GM18909 (cell line): ENCODE measurements around the gene SCRT2.

Experiments used
- ATAC-seq: cut with Tn5 transposase; IDR thresholded peaks from one replicate; pipeline ENCODE4 v1.9.1; 2021; ENCODE audit warnings: mild to moderate bottlenecking; ENCODE audit not compliant: unreplicated experiment, poor library complexity

The SCRT2 gene

GRCh38 chr20:673603-674001, 2.0 kb downstream of the SCRT2 start:
- no peak for ATAC-seq

- ATAC-seq: no peak
Measured at GRCh38 chr20:672963-673602, 2.5 kb downstream of the SCRT2 start.

GRCh38 chr20:671252-672030, 4.2 kb downstream of the SCRT2 start:
- no peak for ATAC-seq

- no peak for ATAC-seq
Measured at GRCh38 chr20:669573-669972, 6.0 kb downstream of the SCRT2 start.

GRCh38 chr20:668638-669037, 7.0 kb downstream of the SCRT2 start:
- no peak for ATAC-seq

- no peak for ATAC-seq
Measured at GRCh38 chr20:668050-668449, 7.6 kb downstream of the SCRT2 start.

GRCh38 chr20:667351-668034, 8.1 kb downstream of the SCRT2 start:
- ATAC-seq: no peak

GRCh38 chr20:666877-667276, 8.7 kb downstream of the SCRT2 start:
- ATAC-seq: no peak

GRCh38 chr20:665276-665675, 10.3 kb downstream of the SCRT2 start:
- ATAC-seq: no peak

- no peak for ATAC-seq
Measured at GRCh38 chr20:664576-664975, 11.0 kb downstream of the SCRT2 start.

- ATAC-seq: no peak
Measured at GRCh38 chr20:664151-664550, 11.5 kb downstream of the SCRT2 start.

- ATAC-seq: no peak
Measured at GRCh38 chr20:663315-664090, 12.1 kb downstream of the SCRT2 start.

GRCh38 chr20:662277-663192, 13.1 kb downstream of the SCRT2 start:
- ATAC-seq: no peak

GRCh38 chr20:661474-662270, 13.9 kb downstream of the SCRT2 start:
- no peak for ATAC-seq

- no peak for ATAC-seq
Measured at GRCh38 chr20:658731-659291, 16.8 kb downstream of the SCRT2 start.

GRCh38 chr20:658202-658601, 17.4 kb downstream of the SCRT2 start:
- ATAC-seq: no peak

GRCh38 chr20:655726-656624, 19.6 kb downstream of the SCRT2 start:
- no peak for ATAC-seq

GRCh38 chr20:654417-654750, 21.2 kb downstream of the SCRT2 start:
- no peak for ATAC-seq
